Measurements from ENCODE around the gene IFT52.
A peak's percentile ranks its signal among the peaks of the same experiment; 100 is the strongest.

Gene IFT52

DNA sequence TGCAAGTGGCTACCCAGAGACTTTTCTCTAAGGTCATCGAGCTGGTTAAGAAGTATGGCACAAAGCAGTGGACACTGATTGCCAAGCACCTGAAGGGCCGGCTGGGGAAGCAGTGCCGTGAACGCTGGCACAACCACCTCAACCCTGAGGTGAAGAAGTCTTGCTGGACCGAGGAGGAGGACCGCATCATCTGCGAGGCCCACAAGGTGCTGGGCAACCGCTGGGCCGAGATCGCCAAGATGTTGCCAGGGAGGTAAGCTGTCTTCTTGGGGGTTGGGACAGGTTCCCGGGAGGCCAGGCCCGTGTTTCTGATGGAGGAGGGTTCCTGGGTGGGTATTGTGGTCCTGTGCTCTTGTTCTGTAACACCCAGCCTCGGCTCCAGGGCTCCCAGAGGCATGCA is 96.1 kb downstream of the IFT52 start:
- Mint-ChIP-seq H3K4me1 (no peaks in the 10 kb centered on the region), H3K27ac (no peak overlapping the region), H3K36me3 (peaks cover 44% of the 10 kb centered on the region), H3K9me3 (no peaks in the 10 kb centered on the region), H3K4me3 (no peak overlapping the region)
- no peak for ATAC-seq
- DNase-seq (ENCODE audit: low spot score in 2 of 2) = no peak

DNA sequence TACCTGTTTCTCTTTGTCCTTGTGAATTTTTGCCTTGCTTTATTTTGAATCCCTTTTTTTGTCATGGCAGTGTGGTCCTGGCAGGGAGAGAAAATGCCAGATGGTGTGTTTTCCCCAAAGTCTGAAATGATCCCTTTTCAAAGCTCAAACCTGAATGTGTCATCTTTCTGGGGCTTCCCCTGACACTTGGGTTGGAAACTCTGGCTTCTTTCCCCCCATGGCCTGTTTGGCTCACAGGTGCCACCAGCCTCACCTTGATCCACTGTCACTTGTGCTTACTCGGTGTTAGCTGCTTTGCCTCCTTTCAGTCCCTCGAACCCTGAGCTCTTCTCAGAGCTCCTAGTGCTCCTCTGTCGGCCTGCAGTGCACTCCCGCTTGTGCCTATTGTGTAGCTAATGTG is 98.4 kb downstream of the IFT52 start:
- Mint-ChIP-seq H3K9me3 (no peaks in the 10 kb centered on the region), H3K36me3 (peaks cover 46% of the 10 kb centered on the region), H3K4me1 (no peaks in the 10 kb centered on the region), H3K4me3 (no peak overlapping the region), H3K27ac (peak overlapping the region; percentile 70)
- no peak for ATAC-seq
- DNase-seq (ENCODE audit: low spot score in 2 of 2) = no peak

DNA sequence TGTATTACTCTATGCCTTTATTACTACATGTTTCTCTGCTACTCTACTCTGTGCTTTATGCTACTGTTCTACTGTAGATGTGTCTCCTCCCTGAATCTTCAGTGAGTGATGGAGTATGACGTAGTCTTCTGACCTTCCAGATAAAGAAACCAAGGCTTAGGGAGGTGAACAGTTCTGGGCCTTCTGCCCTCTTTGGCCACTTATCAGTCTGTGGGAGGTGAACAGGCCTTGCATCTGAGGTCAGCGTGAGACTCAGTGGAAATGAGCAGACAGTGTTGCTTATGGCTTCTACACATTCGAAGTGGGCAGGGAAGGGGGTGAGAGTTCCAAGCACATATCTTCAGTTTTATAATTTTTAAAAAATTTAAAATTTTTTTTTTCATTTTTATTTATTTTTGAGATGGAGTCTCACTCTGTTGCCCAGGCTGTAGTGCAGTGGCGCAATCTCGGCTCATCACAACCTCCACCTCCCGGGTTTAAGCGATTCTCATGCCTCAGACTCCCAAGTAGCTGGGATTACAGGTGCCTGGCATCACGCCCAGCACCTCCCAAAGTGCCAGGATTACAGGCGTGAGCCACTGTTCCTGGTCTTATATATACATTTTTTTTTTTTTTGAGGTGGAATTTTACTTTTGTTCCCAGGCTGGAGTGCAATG is 100.3 kb downstream of the IFT52 start:
- H3K4me3 Mint-ChIP-seq = no peak overlapping the region
- no peaks in the 10 kb centered on the region for H3K9me3 Mint-ChIP-seq
- no peak overlapping the region for H3K27ac Mint-ChIP-seq
- ATAC-seq (no peak), DNase-seq (ENCODE audit: low spot score in 2 of 2) (no peak)
- H3K36me3 Mint-ChIP-seq = peaks cover 37% of the 10 kb centered on the region
- H3K4me1 Mint-ChIP-seq = no peaks in the 10 kb centered on the region

DNA sequence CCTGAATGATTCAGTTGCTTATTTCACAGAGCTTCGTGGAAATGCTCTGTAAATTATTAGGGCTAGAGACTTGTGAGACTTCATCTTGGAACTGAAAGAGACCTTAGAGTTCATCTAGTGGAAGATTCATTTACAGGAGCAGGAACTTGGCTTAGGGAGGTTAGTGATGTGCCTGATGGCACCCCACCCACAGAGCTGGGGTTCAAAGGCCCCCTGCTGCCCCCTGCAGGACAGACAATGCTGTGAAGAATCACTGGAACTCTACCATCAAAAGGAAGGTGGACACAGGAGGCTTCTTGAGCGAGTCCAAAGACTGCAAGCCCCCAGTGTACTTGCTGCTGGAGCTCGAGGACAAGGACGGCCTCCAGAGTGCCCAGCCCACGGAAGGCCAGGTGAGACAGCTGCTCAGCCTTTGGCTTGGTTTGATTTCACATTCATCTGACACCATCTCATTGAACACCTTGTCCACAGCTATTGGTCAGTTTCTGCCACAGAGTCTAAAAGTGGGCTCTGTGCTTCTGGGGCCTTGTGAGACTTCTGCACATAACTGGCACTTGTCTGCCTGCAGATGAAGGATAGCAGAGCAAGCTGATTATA is 101.3 kb downstream of the IFT52 start:
- peak; percentile 69 for ATAC-seq
- peak; percentile 47 to 74 for DNase-seq (ENCODE audit: low spot score in 2 of 2)
- H3K36me3 Mint-ChIP-seq = peaks cover 29% of the 10 kb centered on the region
- no peaks in the 10 kb centered on the region for H3K9me3 Mint-ChIP-seq
- H3K4me1 Mint-ChIP-seq = no peaks in the 10 kb centered on the region
- H3K4me3 Mint-ChIP-seq = no peak overlapping the region
- H3K27ac Mint-ChIP-seq = no peak overlapping the region

DNA sequence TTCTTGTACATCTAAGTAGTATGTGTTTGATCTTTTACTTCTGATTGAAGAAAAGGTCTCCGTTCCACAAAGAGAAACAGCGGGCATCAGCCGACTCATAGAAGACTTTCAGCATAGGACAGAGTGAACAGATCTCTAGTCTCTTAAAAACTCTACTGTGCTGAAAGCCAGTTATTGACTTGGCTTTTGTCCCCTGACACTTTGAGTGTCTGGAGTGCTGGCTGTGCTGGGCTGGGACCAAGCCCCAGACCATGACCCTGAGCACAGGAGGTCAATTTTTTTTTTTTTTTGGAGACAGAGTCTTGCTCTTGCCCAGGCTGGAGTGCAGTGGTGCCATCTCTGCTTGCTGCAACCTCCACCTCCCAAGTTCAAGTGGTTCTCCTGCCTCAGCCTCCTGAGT is 104.0 kb downstream of the IFT52 start:
- Mint-ChIP-seq H3K4me3 (no peak overlapping the region), H3K9me3 (no peaks in the 10 kb centered on the region), H3K27ac (no peak overlapping the region), H3K4me1 (peaks cover 6% of the 10 kb centered on the region), H3K36me3 (peaks cover 23% of the 10 kb centered on the region)
- ATAC-seq (no peak), DNase-seq (ENCODE audit: low spot score in 2 of 2) (no peak)

DNA sequence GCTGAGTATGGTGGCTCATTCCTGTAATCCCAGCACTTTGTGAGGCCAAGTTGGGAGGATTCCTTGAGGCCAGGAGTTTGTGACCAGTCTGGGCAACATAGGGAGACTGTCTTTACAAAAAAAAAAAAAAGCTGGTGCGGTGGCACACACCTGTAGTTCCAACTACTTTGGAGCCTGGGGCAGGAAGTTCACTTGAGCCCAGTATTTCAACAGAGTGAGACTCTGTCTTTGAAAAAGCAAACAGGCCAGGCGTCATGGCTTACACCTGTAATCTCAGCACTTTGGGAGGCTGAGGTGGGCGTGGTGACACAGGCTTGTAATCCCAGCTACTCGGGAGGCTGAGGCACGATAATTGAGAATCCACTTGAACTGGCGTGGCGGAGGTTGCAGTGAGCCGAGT is 104.8 kb downstream of the IFT52 start:
- H3K4me3 Mint-ChIP-seq = no peak overlapping the region
- no peak overlapping the region for H3K27ac Mint-ChIP-seq
- DNase-seq (ENCODE audit: low spot score in 2 of 2) = no peak
- H3K36me3 Mint-ChIP-seq = peaks cover 30% of the 10 kb centered on the region
- H3K9me3 Mint-ChIP-seq = no peaks in the 10 kb centered on the region
- H3K4me1 Mint-ChIP-seq = peaks cover 14% of the 10 kb centered on the region
- no peak for ATAC-seq

Measured in stimulated activated effector memory CD8-positive, alpha-beta T cell treated with anti-CD3 and anti-CD28 coated beads, Interleukin-12 subunit alpha, Interleukin-12 subunit beta, amount 100 ng/mL, for 72 hours (primary cell).